ENCODE results near the gene CIAO3.
A peak's percentile ranks its signal among the peaks of the same experiment; 100 is the strongest.

CIAO3 gene

DNA sequence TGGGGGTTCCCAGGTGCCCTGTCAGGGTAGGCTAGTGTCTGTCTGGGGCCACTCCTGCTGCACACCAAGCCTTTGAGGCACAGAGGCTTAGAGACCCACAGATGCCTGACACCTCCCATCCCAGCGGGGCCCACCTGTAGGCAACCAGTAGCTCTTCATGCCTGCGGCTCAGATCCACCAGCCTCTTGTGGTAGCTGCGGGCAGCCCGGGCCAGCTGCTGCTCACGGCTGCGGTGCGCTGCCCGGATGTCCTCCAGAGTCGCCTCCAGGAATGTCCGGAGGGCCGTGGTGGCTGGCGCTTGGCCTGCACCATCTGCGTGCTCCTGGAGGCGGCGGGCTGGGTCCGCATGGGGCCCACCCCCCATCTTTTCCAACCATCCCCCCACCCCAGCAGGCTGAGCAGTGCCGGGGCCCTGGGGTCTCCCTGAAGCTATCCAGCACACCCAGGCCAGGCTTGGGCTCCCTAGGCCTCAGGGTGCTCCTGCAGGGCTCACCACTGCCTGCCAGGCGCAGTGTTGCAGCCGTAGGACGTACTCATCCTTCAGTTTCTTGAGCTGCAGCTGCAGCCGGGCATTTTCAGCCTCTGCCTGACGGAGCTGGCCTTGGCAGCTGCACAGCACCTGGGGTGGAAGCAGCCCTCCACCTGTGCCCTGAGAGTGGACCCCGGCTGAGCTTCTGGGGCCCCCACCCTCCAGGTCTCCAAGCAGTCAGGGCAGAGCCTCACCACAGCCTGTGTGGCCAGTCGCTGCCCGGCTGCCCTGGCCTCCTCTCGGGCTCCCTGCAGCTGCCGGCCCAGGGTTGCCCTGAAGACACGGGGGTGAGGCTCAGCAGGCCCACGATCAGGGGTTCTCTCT lies 16.4 kb downstream of the CIAO3 start:
- DNase-seq (ENCODE audit: low read depth in 3 of 3), result no peak

DNA sequence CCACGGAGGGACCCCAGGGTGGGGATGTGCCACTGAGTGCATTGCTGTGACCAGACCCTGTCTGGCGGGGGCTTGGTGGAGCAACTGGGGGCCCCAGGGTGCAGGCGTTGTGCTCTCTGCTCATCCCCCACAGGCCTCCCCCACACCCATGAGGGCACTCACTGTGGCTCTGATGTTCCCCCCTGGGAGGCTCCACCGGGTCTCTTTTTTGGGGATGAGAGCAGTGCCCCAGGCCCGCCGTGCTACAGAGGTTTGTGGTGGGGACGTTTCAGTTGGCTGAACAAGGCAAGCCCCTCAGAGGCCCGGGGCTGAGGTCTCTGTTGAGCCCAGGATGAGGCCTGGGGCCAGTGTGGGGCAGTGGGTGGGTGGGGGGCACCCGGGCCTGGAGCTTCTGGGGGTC lies 17.1 kb downstream of the CIAO3 start:
- no peak for DNase-seq (ENCODE audit: low read depth in 3 of 3)

DNA sequence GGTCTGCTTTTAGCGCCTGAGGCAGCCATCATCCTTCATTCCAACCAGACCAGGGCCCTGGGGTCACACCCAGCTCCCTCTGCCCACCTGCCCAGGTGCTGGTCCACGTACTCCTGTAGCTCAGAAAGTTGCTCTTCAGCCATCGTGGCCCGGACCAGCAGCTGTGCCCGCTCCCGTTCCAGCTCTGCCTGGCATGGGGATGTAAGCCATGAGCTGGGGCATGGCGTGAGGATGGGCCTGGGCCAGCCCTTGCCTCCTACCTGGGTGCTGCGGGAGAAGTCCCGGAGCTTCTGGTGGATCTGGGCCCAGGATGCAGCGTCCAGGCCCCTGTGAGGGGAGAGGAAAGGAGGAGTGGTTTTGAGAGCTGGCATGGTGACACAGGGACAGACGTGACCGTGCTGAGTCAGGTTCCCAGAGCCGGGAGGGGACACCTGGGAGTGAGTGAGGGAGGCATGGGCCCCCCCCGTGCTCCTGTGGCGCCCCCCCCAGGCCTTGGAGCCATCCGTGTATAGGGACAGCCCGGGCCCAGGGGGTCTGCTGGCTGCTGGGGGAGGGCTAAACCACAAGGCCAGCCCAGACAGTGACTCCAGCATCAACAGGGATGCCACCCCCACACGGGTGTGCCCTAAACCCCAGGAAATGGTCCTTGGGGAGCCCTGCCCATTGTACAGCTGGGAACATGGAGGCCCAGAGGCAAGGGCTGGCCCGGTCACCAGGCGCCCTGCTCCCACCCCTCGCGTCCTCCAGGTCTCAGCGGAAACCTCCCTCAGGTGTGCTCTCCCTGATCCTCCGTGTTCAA lies 17.8 kb downstream of the CIAO3 start:
- no peak for DNase-seq (ENCODE audit: low read depth in 3 of 3)

DNA sequence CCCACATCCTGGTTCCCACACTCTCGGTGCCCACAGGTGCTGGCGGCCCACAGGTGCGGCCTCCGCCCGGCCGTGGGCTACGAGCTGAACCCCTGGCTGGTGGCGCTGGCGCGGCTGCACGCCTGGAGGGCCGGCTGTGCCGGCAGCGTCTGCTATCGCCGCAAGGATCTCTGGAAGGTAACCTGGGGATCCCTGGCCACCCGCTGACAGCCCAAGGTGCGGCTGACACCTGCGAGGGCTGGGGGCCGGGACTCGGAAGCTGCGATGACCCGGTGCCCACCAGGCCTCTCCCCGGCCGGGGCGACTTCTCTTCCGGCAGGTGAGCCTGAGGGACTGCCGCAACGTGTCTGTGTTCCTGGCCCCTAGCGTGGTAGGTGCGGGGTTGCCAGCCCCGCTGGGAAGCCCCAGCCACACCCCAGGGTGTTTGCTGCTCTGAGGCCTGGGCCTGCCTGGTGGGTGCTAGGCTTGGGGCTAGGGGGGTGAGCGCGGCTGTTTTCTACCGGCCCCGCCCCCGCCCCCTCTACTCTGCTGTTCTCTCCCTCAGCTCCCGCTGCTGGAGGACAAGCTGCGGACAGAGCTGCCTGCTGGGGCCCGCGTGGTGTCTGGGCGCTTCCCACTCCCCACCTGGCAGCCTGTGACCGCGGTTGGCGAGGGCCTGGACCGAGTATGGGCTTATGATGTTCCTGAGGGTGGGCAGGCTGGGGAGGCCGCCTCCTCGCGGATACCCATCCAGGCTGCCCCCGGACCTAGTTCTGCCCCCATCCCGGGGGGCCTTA lies 18.8 kb downstream of the CIAO3 start:
- no peak for DNase-seq (ENCODE audit: low read depth in 3 of 3)

DNA sequence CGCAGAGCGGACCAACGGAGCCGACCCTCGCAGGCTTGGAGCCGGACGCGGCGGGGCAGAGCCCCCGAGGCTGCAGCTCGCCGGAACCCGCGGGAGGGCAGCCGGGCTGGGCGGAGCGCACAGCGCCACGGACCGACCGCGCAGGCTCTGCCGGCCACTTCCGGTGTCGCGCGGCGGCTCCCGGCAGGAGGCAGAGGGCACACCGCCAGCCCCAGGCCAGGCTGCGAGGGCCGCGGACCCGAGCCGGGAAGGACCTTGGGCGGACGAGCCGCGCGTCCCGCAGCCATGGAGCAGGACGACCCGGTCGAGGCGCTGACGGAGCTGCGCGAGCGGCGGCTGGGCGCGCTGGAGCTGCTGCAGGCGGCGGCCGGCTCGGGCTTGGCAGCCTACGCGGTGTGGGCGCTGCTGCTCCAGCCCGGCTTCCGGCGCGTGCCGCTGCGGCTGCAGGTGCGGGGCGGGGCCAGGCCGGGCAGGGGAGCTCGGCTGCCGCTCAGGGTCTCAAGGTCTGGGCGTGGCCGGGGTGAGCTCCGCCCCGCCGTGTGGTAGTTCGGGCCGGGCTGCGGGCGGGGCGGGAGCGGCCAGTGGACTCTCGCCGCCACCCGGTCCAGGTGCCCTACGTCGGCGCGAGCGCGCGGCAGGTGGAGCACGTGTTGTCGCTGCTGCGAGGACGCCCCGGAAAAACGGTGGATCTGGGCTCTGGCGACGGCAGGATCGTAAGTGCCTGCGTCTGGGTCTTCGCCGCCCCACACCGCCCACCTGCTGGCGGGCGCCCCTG lies 19.6 kb downstream of the CIAO3 start, which contains the start of gene ANTKMT:
Gene ANTKMT, plus strand, starts transcription at position 157 of the 775 bp plus-strand sequence. Its CDS starts 129 bp downstream, at position 286.
- DNase-seq (ENCODE audit: low read depth in 3 of 3), result peak; percentile 41 to 70 (median 58)

DNA sequence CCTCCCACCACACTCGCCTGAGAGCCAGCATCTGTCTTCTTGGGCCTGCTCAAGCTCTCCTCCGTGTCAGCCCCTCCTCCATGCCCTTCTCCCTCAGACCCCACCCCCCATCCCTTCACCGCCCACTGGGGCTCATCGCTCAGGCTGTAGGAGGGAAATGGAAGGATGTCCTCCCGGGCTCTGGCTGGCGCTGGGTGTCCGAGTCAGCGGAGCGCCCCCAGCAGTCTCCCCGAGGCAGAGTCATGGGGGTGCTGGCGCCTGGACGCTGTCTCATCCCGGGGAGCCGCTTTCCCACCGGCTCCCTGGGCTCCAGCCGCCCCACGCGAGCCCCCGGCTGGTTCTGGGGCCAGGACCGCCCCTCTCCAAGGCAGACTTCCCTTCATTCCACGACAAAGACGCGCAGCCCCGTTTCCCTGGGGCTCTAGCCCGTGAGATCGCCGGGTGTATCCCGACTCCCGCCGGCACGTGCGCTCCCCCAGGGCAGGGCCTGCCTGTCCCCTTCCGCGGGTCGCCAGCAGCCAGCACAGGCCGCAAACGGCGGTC lies 20.3 kb downstream of the CIAO3 start:
- peak in 2 of 3 donors; percentile 44 to 52 for DNase-seq (ENCODE audit: low read depth in 3 of 3)

DNA sequence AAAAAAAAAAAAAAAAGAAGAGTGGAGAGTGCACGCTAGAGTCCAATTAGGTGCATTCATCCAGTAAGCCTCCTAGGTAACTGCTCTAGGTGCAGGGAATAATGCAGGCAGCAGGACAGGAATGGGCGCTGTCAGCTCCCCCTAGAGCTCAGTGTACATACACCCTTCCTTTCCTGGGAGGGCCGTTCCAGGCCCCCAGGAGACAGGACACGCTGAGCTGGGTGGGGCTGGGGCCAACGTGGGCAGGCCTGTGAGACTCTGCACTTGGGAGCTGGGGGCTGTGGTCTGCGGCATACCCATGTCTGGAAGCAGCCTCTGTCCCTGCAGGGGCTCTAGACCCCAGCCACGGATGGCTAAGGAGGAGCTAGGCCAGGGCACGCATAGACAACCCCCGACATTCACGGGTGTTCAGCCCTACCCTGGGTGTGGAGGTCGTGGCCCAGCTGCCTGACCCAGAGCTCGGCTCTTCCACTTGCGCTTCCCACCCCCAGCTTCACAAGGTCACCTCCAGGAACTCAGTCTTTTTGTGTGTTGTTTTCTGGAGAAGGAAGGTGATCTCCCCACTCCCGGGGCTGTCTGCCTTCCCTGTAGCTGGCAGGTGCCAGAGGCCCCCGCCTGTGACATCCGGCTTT lies 20.9 kb downstream of the CIAO3 start:
- no peak for DNase-seq (ENCODE audit: low read depth in 3 of 3)

DNA sequence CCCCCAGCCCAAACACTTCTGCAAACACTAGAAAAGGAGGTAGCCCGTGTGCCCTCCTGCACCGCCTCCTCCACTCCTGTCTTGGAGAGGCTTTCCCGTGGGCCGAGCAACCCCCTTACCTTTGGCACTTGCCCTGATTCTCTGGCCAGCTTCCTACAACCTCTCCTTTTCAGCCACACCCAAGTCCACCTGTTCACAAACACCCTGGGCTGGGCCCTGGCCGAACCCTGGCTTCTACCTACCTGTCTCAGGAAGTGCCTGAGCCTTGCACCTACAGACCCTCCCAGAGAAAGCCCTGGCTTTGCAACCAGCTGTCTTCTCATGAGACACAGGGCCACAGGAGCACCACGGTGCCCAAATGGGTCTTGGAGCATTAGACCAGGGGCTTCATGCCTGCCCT lies 21.9 kb downstream of the CIAO3 start:
- no peak for DNase-seq (ENCODE audit: low read depth in 3 of 3)

DNA sequence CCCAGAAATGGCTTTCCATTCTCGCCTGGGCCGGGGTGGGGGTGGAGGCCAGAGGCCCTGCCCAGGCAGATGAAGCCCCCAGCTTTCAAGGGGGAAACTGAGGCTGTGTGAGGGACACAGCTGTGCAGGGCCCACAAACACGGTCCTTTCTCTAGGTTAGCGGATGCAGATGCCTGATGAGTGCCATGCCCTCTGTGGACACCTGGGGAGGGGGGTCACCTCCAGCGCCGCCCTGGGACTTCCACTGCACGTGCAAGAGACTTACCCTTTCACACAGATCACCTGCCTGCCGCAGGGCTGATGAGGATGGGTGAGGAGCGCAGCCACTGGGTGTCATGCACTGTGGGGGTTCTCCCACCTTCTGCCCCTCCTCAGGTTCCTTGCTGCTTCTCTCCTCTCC lies 22.4 kb downstream of the CIAO3 start:
- no peak for DNase-seq (ENCODE audit: low read depth in 3 of 3)

DNA sequence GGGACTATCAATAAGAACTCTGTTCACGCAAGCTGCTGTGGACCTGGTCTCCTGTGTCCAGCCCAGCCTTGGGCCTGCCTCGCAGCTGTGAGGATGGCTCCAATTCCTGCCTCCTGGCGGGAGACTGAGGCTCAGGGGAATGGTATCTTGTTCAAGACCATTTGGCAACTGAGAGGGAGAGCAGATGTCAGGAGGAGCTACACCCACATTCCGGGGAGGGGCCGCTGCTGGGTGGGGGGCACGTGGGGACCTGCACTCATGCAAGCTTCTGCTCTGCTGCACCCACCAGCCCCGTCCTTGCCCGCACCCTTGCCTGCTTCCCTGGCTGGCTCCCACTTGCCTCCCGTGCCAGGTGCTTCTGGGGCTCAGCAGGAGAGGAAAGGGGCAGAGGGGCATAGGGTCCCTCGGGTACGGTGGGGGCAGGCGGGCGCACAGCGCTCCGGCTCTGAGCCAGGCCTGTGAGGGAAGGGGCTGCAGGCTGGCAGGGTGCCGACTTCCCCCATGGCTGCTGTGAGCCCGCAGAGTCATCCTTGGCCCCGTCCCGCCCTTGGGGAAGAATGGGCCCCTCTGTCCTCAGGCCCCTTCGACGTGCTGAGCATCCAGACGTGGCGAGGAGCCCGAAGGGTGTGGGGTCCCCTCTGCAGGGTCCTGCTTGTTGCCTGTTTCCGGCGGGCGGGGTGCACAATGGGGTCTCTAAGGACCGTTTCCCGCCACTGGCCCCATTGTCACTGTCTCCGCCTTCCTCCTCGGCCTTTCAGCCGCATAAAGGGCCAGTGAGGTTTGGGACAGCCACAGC lies 23.1 kb downstream of the CIAO3 start:
- DNase-seq (ENCODE audit: low read depth in 3 of 3), result no peak

DNA sequence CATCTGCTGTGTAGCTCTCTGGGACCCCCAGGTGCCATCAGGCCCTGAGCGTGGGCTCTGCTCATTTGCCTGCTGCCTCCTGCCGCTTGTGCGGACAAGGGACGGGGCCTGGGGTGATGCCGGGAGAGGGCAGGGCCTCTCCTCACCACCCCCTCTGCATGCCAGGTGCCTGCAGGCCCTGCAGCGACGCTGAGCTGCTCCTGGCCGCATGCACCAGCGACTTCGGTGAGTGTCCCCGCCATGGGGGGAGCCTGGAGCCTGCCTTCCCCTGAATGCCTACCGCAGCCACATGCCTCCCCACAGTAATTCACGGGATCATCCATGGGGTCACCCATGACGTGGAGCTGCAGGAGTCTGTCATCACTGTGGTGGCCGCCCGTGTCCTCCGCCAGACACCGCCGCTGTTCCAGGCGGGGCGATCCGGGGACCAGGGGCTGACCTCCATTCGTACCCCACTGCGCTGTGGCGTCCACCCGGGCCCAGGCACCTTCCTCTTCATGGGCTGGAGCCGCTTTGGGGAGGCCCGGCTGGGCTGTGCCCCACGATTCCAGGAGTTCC lies 23.9 kb downstream of the CIAO3 start:
- no peak for DNase-seq (ENCODE audit: low read depth in 3 of 3)

DNA sequence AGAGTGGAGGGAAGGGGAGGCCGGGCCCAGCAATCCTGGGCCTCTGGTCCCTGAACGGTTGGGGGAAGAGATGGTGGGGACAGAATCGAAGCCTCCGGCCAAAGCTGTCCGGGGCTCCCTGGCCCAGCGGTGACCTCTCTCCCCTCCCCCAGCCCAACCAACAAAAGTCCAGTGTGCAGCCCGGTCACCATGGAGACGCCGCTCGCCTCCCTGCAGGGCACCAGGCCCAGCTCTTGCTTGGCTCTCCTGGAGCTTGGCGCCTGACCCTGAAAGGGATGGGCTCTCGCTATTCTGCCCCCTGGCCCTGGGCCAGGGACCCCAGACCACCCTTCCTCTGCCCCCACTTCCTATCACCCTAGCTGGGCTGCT lies 24.6 kb downstream of the CIAO3 start:
- DNase-seq (ENCODE audit: low read depth in 3 of 3), result no peak

DNA sequence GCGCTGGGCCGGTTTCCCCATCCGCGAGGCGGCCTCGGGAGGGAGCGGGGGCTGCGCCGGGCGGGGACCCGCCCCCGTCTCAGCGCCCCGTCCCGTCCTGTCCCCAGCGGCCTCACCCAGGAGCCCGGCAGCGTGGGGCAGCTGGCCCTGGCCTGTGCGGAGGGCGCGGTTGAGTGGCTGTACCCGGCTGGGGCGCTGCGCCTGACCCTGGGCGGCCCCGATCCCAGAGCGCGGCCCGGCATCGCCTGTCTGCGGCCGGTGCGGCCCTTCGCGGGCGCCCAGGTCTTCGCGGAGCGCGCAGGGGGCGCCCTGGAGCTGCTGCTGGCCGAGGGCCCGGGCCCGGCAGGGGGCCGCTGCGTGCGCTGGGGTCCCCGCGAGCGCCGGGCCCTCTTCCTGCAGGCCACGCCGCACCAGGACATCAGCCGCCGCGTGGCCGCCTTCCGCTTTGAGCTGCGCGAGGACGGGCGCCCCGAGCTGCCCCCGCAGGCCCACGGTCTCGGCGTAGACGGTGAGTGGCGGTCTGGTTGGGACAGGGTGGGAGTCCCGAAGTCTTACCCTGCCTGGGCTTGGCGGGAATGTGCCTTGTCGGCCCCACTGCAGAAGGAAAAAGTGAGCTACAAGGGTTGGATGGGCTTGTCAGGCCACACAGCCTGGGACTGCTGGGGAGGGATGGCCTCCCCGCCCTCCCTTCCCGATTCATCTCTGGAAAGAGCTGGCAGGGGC lies 25.2 kb downstream of the CIAO3 start:
- DNase-seq (ENCODE audit: low read depth in 3 of 3), result no peak

DNA sequence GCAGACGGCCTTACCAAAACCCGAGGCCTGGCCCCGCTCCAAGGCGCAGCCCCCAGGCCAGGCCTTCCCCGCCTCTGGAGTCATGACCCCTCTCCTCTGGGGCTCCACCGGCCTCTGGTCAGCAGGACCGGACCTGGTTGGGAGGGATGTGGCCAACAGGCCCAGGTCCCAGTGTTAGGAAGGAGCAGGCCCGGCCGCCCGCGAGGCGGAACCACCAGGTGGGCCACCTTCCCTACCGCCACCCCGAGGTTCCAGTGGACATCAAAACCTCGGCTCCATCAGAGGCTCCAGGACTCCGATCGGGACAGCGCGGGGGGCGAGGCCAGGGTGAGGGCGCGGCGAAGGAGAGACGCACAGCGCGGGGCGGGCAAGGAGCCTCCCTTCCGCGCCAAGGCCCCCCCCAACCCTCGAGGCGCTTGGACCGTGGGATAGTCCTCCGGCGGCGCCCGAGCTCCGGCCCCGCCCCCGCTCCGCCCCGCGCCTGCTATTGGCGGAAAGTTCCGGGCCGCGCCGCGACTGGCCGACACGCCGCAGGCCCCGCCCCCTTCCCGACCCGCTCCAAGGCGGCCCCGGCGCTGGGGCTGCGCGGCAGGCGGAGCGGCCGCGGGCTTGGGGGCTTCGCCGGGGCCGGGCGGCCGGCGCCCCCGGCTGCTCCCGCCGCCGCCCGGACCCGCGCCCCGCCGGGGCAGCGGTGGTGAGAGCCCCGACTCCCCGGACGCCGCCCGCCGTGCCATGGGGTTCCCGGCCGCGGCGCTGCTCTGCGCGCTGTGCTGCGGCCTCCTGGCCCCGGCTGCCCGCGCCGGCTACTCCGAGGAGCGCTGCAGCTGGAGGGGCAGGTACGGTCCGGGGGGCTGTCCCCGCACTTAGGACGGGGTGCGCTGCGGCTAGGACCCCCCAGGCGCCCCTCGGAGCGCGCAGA lies 26.0 kb downstream of the CIAO3 start, which contains the start of gene METRN:
Gene METRN, plus strand, starts transcription at position 561 of the 919 bp plus-strand sequence. Its CDS starts 172 bp downstream, at position 733.
- DNase-seq (ENCODE audit: low read depth in 3 of 3), result peak; percentile 79 to 96 (median 83)

DNA sequence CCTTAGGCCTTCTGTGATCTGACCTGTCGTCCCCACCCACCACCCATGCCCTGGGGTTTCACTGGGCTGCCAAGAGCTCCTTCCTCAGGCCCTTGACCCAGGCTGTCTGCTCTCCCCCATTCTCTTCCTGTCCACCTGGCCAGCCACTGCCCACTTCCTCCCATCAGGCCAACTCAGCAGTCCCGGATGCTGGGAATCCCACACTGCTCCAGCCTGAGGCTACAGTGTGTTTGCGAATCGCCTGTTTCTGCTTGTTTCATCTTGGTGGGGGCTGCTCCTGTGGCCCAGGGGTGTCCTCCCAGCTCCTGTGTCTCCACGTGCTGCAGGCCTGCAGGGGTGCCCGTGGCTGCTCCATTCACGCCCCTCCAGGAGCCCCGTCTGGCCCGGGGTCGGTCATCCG lies 26.7 kb downstream of the CIAO3 start:
- no peak for DNase-seq (ENCODE audit: low read depth in 3 of 3)

DNA sequence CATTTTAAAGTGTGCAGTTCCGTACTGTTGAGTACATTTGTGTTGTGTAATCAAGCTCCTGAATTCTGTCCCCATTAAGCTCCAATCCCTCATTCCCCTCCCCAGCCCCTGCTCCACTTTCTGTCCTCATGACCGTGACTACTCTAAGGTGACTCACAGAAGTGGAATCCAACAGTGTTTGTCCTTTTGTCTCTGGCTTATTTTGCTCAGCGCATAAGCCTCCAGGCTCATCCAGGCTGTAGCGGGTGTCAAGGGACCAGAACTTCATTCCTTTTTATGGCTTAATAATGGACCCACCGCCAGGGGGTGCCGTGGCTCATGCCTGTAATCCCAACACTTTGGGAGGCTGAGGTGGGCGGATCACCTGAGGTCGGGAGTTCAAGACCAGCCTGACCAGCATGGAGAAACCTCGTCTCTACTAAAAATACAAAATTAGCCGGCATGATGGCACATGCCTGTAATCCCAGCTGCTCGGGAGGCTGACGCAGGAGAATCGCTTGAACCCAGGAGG lies 28.0 kb downstream of the CIAO3 start:
- DNase-seq (ENCODE audit: low read depth in 3 of 3), result peak; percentile 45 to 57 (median 45)
